Adipocyte (in vitro differentiated cells): ENCODE measurements around the gene ARID4A.
A peak's percentile ranks its signal among the peaks of the same experiment; 100 is the strongest.

Experiments
- DNase-seq: peaks from one replicate; pipeline ENCODE4 v3.0.0-alpha.2; 2015; ENCODE audit warnings: low read depth
- H3K27me3 ChIP-seq: replicated peaks from 2 replicates; pipeline ENCODE4 v1.7.0; 2013; ENCODE audit warnings: mild to moderate bottlenecking, low read length, moderate library complexity; ENCODE audit not compliant: control insufficient read depth, insufficient read depth
- H3K36me3 ChIP-seq: 2 replicates; pipeline ENCODE4 v1.7.0; 2013; ENCODE audit warnings: low read length, mild to moderate bottlenecking, moderate library complexity; ENCODE audit not compliant: control insufficient read depth, insufficient read depth, severe bottlenecking
- H3K4me1 ChIP-seq: 2 replicates; pipeline ENCODE4 v1.7.0; 2013; ENCODE audit warnings: mild to moderate bottlenecking, low read length, moderate library complexity; ENCODE audit not compliant: control insufficient read depth, insufficient read depth
- H3K4me3 ChIP-seq: 2 replicates; pipeline ENCODE4 v1.7.0; 2013; ENCODE audit warnings: mild to moderate bottlenecking, low read length, moderate library complexity
- H3K9ac ChIP-seq: 2 replicates; pipeline ENCODE4 v1.7.0; 2013; ENCODE audit warnings: mild to moderate bottlenecking, low read length, moderate library complexity
- H3K9me3 ChIP-seq: 2 replicates; pipeline ENCODE4 v1.7.0; 2013; ENCODE audit warnings: mild to moderate bottlenecking, low read length, moderate library complexity; ENCODE audit not compliant: control insufficient read depth

ARID4A gene

GRCh38 chr14:58280954-58281787 is 17.2 kb upstream of the ARID4A start:
- Histone ChIP-seq H3K36me3 (peaks cover 69% of the 10 kb centered on the region), H3K27me3 (no peaks in the 10 kb centered on the region), H3K9ac (peak overlapping the region; percentile 82), H3K4me3 (peak overlapping the region; percentile 40), H3K4me1 (peaks cover 33% of the 10 kb centered on the region), H3K9me3 (no peaks in the 10 kb centered on the region)
- peak; percentile 85 for DNase-seq

DNA sequence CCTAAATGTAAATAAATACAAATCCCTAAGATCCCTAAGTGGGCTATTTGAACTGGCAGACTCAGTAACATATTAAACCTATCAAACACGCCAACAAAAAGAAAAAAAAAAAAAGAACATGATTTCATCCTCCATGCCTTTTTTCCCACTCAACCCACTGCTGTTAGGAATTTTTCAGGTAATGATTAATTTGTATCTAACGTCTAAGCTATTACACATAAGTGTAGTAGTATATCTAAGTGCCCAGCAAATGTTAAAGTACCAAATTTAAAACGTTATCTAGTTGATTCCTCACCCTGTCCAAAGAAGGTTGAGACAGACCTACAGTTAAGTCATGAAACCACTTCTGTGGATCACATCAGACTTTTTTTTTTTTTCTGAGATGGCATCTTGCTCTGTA is 16.4 kb upstream of the ARID4A start:
- no peak for DNase-seq
- Histone ChIP-seq H3K9ac (peak overlapping the region; percentile 82), H3K9me3 (no peaks in the 10 kb centered on the region), H3K36me3 (peaks cover 70% of the 10 kb centered on the region), H3K27me3 (no peaks in the 10 kb centered on the region), H3K4me3 (peak overlapping the region; percentile 40), H3K4me1 (peaks cover 33% of the 10 kb centered on the region)

DNA sequence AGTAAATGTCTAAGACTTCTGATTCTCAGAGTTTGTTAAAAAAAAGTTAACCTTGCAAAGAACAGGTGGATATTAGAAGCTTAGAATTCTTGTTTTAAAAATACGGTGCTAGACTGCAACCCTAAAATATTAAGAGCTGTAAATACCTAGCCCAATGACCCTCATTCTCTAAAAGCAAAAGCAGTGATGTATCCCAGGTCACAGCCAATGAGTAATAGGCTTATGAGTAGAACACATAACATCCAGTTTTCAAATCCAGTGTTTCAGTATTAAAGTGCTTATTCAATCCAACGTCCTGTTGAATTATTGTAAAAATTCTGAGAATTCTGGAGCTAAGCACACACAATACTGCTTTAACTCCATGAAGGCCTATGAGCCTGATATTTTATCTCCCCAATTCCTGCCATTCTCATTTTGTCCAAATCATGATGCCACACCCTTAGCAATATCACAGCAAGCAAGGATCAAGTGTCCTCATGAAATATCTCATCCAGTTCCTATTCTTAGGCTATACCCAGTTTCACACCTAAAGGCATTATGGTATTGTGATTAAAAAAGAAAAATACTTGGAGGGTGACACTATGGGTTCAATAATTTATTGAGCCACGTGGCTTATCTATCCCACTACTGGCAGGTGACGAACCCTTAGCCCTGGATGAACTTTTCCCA is 15.3 kb upstream of the ARID4A start:
- Histone ChIP-seq H3K27me3 (no peaks in the 10 kb centered on the region), H3K4me1 (peaks cover 33% of the 10 kb centered on the region), H3K4me3 (no peak overlapping the region), H3K9ac (no peak overlapping the region), H3K9me3 (no peaks in the 10 kb centered on the region), H3K36me3 (peaks cover 70% of the 10 kb centered on the region)
- no peak for DNase-seq

DNA sequence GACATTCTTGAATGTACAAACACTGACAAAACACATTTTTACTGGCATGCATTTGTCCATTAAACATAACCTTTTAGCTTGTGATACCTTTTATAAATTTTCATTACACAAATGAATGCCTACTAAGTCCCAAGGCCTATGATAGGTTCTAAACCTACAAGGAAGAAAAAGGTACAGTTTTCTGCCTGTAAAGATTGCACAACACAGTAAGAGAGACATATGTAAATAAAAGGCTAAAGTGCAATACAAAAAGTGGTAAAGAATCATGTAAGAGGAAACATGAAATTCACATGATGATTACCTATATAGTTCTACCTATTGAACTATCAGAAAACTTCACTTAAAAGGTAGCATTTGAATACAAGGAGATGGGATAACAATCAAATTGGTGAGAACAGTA is 14.6 kb upstream of the ARID4A start:
- peaks cover 70% of the 10 kb centered on the region for H3K36me3 ChIP-seq
- H3K4me1 ChIP-seq, result peaks cover 39% of the 10 kb centered on the region

DNA sequence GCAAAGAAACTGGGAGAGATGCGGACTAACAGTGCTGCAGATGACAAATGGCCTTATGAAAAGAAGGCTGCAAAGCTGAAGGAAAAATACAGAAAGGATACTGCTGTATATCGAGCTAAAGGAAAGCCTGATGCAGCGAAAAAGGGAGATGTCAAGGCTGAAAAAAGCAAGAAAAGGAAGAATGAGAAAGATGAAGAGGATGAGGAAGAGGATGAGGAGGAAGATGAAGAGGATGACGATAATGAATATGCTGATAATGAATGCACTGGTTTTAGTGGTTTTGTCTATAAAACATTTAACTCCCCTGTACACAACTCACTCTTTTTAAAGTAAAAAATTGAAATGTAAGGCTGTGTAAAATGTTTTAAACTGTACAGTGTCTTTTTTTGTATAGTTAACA is 13.2 kb upstream of the ARID4A start:
- H3K4me3 ChIP-seq, result no peak overlapping the region
- peaks cover 47% of the 10 kb centered on the region for H3K4me1 ChIP-seq
- H3K27me3 ChIP-seq, result no peaks in the 10 kb centered on the region
- H3K9ac ChIP-seq, result no peak overlapping the region
- no peak for DNase-seq
- H3K9me3 ChIP-seq, result no peaks in the 10 kb centered on the region
- peaks cover 72% of the 10 kb centered on the region for H3K36me3 ChIP-seq

More for the DNA sequence above, 14.6 kb upstream of the ARID4A start:
- H3K4me3 ChIP-seq, result no peak overlapping the region
- no peak for DNase-seq
- no peaks in the 10 kb centered on the region for H3K27me3 ChIP-seq
- H3K9me3 ChIP-seq, result no peaks in the 10 kb centered on the region
- no peak overlapping the region for H3K9ac ChIP-seq

DNA sequence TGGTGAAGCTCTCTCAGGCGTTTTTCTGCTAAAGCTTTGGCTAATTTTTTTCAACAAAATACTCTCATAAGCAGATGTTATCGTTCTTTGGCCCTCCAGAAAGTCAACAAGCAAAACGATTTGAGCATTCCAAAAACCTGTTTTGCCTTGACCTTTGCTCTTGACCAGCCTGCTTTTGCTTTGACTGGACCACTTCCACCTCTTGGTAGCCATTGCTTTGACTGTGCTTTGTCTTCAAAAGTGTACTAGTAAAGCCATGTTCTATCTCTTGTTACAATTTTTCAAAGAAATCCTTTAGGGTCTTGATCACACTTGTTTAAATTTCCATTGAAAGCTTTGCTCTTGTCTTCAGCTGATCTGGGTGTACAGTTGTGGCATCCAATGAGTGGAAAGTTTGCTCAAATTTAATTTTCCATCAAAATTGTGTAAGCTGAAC is 10.7 kb upstream of the ARID4A start:
- Histone ChIP-seq H3K9ac (no peak overlapping the region), H3K4me3 (no peak overlapping the region), H3K4me1 (peaks cover 32% of the 10 kb centered on the region), H3K27me3 (no peaks in the 10 kb centered on the region), H3K9me3 (no peaks in the 10 kb centered on the region), H3K36me3 (peaks cover 82% of the 10 kb centered on the region)
- DNase-seq, result no peak

DNA sequence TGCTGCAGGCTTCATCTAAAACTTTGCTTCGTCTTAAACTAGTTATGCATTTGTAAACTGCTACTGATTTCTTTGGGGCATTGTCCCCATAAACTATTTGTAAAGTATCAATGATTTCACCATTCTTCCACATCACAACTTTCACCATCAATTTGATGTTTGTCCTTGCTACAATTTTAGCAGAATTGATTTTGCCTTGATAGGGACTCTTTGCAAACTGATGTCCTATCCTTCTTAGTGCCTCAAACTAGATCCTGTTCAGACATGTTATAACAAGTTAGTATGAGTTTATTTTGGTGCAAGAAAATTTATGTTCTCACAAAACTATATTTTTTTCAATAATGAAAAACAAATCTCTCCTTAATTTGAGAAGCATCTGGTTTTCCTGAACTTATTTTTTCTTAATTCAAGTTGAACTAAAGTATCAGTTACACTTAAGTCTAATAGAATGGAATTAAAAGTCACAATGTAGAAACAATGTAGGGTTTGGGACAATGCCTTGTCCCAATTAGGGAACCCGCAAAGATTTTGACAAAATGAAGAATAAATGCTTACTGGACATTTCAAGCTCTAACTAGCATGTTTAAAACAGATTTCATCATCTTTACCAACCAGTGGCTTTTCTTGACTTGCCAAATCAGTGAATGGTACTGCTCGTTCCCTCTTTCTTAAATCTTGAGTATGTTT is 10.1 kb upstream of the ARID4A start:
- Histone ChIP-seq H3K36me3 (peaks cover 82% of the 10 kb centered on the region), H3K4me1 (peaks cover 25% of the 10 kb centered on the region)

GRCh38 chr14:58291646-58292045 is 6.7 kb upstream of the ARID4A start:
- no peak for DNase-seq
- no peak overlapping the region for H3K4me3 ChIP-seq
- no peaks in the 10 kb centered on the region for H3K27me3 ChIP-seq
- no peaks in the 10 kb centered on the region for H3K9me3 ChIP-seq
- H3K4me1 ChIP-seq, result peaks cover 28% of the 10 kb centered on the region
- no peak overlapping the region for H3K9ac ChIP-seq
- peaks cover 70% of the 10 kb centered on the region for H3K36me3 ChIP-seq

More for the DNA sequence above, 10.1 kb upstream of the ARID4A start:
- peak; percentile 70 for DNase-seq
- H3K9ac ChIP-seq, result no peak overlapping the region
- H3K4me3 ChIP-seq, result no peak overlapping the region
- no peaks in the 10 kb centered on the region for H3K27me3 ChIP-seq
- H3K9me3 ChIP-seq, result no peaks in the 10 kb centered on the region

DNA sequence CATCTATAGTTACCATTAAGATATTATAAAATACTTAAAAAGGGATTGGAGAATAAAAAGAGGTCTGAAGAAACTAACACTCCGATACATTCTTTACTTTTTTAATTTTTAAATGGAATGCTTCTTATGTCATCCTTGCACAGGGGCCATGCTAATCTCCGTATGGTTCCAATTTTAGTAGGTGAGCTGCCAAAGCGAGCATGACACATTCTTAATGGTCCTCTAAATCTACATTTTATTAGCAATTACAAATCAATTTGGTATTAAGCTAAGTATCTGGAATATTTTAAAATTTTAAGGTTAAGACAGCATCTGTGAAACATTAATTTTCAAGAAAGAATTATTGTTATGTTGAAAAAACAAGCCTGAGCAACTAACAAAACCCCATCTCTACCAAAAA is 6.2 kb upstream of the ARID4A start:
- H3K36me3 ChIP-seq, result peaks cover 69% of the 10 kb centered on the region
- no peak overlapping the region for H3K9ac ChIP-seq
- H3K4me3 ChIP-seq, result no peak overlapping the region
- DNase-seq, result no peak
- H3K27me3 ChIP-seq, result no peaks in the 10 kb centered on the region
- H3K4me1 ChIP-seq, result peaks cover 28% of the 10 kb centered on the region
- no peaks in the 10 kb centered on the region for H3K9me3 ChIP-seq

- no peak for DNase-seq
- H3K36me3 ChIP-seq, result peaks cover 49% of the 10 kb centered on the region
- no peak overlapping the region for H3K9ac ChIP-seq
- H3K4me1 ChIP-seq, result peaks cover 16% of the 10 kb centered on the region
- H3K9me3 ChIP-seq, result no peaks in the 10 kb centered on the region
- H3K27me3 ChIP-seq, result no peaks in the 10 kb centered on the region
- H3K4me3 ChIP-seq, result no peak overlapping the region
Measured at GRCh38 chr14:58294201-58294600, 4.2 kb upstream of the ARID4A start.

DNA sequence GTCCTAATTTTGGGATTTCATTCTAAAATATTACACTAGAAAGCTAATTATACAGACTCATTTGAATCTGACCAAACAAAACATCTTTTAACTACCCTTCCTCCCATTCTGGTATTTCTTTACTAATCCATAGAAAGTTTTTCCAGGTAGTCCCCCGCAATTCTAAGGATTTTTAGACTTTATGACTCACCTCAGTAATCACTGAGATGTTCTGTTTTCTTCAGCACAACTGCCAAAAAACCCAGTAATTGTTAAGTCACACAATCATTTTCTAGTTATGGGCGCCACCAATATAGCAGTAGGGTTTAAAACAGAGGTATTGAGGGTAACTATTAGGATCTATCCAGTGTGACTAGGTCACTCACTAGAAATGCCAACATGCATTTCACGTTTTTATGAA is 1.6 kb upstream of the ARID4A start:
- Histone ChIP-seq H3K9me3 (no peaks in the 10 kb centered on the region), H3K4me3 (peak overlapping the region; percentile 99), H3K9ac (peak overlapping the region; percentile 94), H3K4me1 (peaks cover 24% of the 10 kb centered on the region), H3K36me3 (peaks cover 35% of the 10 kb centered on the region), H3K27me3 (no peaks in the 10 kb centered on the region)
- DNase-seq, result peak; percentile 56
